NCI-H2227 treated with DMSO at 0.1 percent for 48 hours (cell line): Measurements from ENCODE around the gene ARL6IP4.
A peak's percentile ranks its signal among the peaks of the same experiment; 100 is the strongest.

ENCODE experiments used
- DNase-seq: peaks from one replicate; lab custom pipeline; 2025; lab: John Stamatoyannopoulos, UW

ARL6IP4 gene

GRCh38 chr12:122958198-122958888, 22.1 kb upstream of the ARL6IP4 start:
- no peak for DNase-seq

- no peak for DNase-seq
Observed at GRCh38 chr12:122959566-122960192, 20.8 kb upstream of the ARL6IP4 start.

- DNase-seq, result no peak
Observed at GRCh38 chr12:122960193-122960569, 20.3 kb upstream of the ARL6IP4 start.

- DNase-seq, result no peak
Observed at GRCh38 chr12:122961531-122962329, 18.8 kb upstream of the ARL6IP4 start.

GRCh38 chr12:122963941-122964265, 16.6 kb upstream of the ARL6IP4 start:
- DNase-seq, result no peak

DNA sequence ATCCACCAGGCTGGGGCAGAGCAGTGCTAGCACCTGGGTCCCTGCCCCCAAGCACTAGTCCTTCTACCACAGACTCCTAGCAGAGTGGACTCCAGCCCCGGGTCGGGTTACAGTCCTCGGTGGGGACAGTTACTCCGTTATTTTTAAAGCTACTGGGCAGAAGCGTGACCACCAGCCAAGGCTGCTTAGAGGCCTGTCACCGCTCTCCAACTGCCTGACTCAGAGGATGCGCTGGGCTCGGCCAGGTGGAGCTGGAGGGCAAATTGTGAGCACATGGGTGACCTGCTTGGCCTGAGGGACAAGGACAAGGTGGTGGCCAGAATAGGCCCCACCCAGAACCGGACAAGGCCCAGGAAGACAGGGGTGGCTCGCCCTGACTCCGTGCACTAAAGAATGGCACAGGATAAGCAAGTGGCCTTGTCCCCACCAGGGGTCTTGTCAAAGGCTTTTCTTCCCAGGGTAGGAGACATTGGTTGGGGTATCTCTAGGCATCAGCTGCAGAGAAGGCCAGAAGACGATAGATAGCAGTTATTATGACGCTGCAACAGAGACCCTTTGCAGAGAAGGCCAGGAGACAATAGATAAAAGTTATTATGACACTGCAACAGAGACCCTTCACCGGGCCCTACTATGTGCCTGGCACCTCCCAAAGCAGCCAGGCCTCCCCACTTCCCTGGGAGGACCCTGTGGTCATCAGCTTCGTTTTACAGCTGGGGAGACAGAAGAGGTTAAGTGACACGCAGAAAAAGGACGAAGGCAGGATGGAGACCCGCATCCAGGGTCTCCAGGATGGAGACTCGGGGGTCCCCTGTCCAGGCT, 15.8 kb upstream of the ARL6IP4 start:
- no peak for DNase-seq

- DNase-seq, result no peak
Observed at GRCh38 chr12:122965321-122965751, 15.1 kb upstream of the ARL6IP4 start.

DNA sequence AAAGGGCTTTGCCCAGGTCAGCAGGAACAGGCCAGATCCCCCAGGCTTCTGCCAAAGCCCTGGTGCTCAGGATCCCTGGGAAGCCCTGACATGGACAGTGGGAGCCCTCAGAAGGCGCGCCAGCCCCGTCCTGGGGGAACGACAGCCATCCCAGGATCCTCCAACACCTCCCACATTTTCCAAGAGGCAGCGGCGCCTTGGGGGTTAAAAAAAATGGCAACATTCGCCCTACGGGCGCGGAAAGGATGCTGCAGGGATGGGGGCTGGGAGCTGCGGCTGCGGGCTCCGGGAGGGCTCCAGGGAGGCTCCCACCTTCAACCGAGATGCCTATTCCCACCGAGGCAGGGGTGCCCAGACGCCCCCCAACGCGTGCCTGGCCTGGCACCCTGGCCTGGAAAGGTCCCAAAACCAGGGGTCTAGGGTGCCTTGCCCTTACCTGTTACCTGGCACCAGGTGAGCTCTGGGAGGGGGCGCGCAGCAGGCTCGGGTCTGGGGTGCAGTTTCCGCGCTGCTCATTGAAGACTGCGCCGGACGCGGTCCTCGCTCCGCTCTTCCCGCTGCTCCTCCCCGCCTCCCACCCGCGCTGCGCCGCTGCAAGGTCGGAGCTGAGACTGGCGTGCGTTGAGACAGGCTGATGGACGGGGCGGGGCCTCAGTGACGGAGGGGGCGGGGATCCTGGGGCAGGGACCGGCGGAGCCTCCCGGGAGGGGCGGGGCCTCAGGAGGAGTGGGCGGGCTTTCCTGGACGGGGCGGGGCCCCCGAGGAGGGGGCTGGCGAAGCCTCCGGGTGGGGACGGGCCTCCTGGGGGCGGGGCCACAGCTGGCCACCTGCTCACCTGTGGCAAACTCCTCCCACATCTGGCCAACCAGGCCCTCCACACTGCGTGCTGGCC, 14.4 kb upstream of the ARL6IP4 start, which contains the start of gene ABCB9:
Gene ABCB9 (minus strand): TSS at position 613 of the 892 bp plus-strand sequence. CDS start 6,228 bp downstream, outside the sequence.
- peak; percentile 86 for DNase-seq

DNA sequence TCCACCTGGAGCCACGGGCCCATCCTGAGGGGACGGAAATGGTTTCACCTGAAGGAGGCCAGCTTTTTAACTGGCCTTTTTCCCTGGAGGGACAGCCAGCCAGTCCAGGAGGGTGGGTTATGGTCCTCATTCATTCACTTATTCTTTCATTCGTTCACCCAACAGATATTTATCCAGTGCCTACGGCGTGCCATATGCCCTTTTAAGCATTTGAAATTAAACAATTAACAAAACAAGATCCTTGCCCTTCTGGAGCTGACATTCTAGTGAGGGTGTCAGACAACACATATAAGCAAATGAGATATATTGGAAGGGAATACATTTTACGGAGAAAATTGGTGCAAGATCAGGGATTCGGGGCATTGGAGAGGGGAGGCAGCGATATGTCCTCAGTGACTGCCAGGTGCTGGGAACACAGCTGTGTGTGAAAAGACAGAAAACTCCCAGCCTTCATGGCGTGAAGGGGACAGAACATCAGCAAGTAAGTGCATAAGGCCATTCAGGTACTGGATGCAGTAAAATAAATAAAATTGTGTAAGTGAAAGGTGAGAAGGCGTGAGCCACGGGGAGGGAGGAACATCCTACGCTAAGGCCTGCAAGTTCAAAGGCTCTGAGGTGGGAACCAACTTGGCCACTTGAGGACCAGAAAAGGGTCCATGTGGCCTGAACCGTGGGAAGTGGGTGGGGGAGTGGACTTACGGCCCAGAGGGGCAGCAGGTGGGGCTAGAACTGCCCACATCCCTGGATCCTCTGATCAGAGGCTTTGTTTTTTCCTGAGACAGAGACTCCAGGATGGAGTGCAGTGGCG, 13.5 kb upstream of the ARL6IP4 start:
- DNase-seq, result no peak

DNA sequence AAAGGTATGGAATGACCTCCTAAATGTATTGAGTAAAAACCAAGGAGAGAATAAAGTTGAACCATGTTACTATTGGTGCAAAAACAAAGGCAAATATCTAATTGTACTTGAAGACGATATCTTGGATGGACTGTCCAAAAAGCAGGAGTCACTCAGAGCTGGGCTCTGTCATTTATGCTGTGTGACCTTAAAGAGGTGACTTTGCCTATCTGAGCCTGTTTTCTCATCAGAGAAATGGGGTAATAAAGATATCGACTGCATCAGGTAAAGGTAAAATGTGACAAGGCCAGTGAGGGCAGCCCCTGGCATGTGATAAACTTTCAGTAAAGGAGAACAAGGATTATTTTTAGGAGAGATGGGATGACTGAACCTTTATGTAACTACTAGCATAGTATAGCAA, 12.4 kb upstream of the ARL6IP4 start:
- no peak for DNase-seq

DNA sequence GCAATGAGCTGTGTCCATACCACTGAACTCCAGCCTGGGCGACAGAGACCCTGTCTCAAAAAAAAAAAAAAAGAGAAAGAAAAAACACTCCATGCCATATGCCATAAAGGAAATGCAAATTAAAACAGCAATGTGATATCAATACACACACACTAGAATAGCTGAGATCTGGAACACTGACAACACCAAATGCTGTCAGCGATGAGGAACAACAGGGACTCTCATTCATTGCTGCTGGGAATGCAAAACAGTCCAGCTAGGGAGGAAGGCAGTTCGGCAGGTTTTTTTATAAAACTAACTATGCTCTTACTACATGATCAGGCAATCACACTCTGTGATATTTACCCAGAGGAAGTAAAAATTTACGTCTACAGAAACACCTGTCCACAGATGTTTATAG, 10.8 kb upstream of the ARL6IP4 start:
- DNase-seq, result no peak

DNA sequence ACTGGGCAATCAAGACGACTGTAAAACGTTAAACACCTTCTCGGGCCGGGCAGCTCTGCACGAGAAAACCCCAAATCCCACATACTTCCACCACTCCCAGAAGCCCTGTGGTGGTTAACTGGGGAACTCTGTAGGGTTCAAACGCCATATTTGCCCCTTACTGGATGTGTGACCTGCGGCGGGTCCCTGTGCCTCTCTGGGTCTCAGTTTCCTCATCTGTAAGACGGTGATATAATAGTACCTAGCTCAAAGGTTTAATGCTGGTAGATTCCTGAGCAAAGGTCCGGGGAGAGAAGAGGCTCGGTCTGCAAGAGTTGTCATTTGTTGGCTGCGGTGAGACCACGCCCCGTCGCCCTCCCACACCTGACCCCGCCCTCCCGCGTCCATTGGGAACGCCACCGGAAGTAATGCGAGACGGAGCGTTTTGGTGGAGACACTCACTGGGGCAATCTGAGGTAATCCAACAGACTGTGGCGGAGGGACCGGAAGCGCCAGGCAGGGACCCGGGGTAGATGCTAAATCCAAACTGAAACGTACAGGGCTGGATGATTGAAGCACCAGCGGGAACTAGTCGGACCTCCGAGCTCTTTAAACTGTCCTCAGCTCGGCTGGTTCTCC, 6.1 kb upstream of the ARL6IP4 start:
- DNase-seq, result peak; percentile 97

DNA sequence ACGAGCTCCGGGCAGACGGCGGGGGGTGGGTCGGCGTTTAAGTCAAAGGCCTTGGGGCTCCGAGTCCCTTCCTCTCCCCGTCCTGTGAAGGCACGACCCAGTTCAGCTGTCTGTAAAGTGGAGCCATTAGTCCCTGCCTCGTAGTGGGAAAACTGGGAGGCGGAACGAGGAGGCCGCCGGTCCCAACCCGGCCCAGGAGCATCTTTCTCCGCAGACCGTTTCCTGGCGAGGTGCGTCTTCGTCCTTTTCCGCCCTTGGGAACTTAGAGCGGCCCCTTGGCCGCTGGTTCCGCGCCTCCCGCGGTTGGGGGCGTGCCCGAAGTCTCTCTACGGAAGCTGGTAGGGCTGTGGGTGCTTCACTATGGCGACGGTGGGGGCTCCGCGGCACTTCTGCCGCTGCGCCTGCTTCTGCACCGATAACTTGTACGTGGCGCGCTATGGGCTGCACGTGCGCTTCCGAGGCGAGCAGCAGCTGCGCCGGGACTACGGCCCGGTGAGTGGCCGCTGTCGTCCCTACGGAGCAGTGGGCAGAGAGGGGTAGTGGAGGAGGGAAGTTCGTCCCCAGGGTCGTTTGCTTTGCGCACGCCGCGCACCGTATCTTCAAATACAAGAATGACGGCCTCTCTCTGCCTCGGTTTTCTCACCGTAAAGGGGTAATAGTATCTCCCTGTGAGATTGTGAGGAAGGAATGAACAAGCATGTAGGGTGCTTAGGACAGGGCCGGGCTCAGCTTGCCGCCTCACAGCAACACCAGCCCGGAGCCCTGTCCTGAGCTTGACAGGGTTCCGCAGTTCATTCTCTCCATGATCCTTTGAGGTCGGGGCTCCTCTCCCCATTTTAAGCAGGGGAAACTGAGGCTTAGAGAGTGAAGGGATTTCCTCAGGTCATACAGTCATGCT, 5.3 kb upstream of the ARL6IP4 start, which contains the start of gene OGFOD2:
Gene OGFOD2 (plus strand): TSS at position 353 of the 898 bp plus-strand sequence. CDS start 8 bp downstream, at position 361.
- peak; percentile 92 for DNase-seq

DNA sequence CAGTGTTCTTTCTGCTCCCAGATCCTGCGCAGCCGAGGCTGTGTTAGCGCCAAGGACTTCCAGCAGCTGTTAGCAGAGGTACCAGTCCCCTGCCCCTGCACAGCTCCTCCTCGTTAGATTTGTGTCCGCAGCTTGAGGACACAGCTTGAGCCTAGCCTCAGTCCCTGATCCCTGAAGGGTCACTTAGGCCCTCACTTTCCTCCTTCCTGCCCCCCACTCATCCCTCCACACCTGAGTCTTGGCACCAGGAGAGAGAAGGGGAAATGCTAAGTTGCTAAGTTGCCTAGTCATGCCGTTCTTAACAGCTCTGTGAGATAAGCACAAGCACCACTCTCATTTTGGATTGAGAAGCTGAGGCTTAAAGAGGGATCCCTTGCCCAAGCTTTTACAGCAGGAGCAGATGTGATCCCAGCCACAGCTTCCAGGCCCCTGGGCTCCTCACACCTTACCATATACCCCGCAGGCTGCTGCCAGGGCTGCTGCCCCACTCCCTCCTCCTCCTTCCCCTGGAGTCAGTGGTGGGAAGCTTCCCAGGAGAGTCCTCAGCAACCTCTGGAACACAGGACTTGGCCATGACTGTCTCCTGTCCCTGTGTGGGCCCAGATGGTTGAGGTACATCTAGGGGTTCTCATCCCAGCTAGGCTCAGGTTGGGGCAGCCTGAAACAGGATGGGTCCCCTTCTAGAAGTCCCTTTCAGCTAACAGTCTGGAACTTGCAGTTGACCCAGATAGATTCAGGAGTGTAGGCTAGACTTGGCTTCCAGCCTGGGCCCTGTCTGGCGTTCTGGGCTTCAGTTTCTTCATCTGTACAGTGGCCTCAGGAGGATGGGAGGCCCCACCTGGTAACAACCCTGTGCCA, 4.5 kb upstream of the ARL6IP4 start:
- DNase-seq, result peak; percentile 7

- no peak for DNase-seq
Observed at GRCh38 chr12:122976648-122976975, 3.9 kb upstream of the ARL6IP4 start.

GRCh38 chr12:122977153-122977552, 3.3 kb upstream of the ARL6IP4 start:
- DNase-seq, result no peak

DNA sequence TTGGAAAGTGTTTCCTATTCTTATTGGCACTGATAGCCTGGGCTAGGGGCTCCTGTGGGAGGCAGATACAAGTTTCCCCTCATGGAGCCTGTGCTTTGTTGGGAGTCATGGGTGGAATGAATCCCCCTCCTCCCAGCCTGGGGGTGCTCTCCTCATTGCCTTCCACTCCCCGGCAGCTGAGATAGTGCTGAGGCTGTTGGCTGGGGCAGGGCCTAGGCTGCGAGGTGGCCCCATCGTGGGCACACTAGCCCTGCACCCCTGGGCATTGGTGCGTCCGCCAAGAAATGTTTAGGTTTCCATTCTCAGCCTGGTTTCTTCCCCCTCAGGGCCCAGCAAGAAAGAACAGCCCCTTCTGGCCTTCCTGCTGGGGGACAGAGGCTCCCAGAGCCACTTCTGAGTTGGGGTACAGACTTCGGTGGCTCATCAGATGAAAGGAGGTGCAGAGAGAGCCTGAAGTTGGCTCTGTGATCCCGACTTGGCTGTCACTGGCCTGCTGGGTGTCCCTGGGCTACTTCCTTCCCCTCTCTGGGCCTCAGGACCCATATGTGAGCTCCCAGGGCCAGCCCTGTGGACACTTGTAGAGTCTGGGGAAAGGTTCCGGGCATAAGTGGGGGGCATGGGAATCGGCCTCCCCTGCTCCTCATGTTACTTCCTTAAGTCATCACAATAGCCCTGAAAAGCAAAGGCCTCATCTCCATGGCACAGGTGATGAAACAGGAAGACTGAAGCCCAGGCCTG, 2.7 kb upstream of the ARL6IP4 start:
- no peak for DNase-seq
